Measurements from ENCODE around the gene MAML2. TPM values are rescaled to one million over a fixed set of nuclear protein-coding genes. Genes with fewer than 3 reads are reported as not detected.

The MAML2 gene
- total RNA-seq, 1 experiment from 2014 or later = 2.7 TPM

DNA sequence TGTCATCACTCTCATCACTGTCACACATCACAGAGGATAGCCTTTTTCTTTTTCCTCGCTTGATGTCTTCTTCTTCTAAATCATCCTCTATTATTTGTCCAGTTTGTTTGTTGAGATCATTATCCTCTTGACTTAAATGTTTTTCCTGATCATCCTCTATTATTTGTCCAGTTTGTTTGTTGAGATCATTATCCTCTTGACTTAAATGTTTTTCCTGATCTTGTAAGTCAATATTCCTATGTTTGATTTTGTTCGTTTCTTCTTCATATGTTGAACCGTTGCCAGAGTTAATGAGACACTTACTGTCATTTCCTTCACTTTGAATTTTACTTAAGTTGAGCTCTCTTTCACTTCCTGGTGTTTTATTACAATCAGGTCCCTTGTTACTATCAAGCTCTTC lies 41.2 kb upstream of the MAML2 start:
- Histone ChIP-seq H2BK20ac (ENCODE audit: low read depth, low read length, poor library complexity, severe bottlenecking) (no peak overlapping the region), H4K5ac (ENCODE audit: insufficient read length, low read depth, low read length) (no peak overlapping the region), H3T11ph (ENCODE audit: low read length) (no peak overlapping the region), H2BK15ac (ENCODE audit: low read depth, low read length) (no peak overlapping the region), H3K9me3 (ENCODE audit: control insufficient read depth, low read depth, low read length) (no peaks in the 10 kb centered on the region), H2AFZ (ENCODE audit: low read length) (no peak overlapping the region), H3K4me2 (ENCODE audit: insufficient read depth, insufficient read length, low read length) (no peak overlapping the region), H3K18ac (ENCODE audit: insufficient read length, low read depth, low read length) (no peak overlapping the region), H2BK12ac (ENCODE audit: insufficient read length, low read depth, low read length) (no peak overlapping the region), H3K23ac (ENCODE audit: insufficient read length, low read depth, low read length) (no peak overlapping the region), H3K4me1 (ENCODE audit: insufficient read depth, low read length) (no peaks in the 10 kb centered on the region), H2BK5ac (ENCODE audit: insufficient read length, low read length) (no peak overlapping the region), H3K9ac (ENCODE audit: extremely low read depth, insufficient read length, low read length) (no peak overlapping the region), H3K27ac (ENCODE audit: insufficient read length, low read depth, low read length) (no peak overlapping the region), H4K91ac (ENCODE audit: insufficient read length, low read depth, low read length) (no peak overlapping the region), H3K56ac (ENCODE audit: insufficient read length, low read depth, low read length) (no peak overlapping the region), H3K23me2 (ENCODE audit: insufficient read length, low read depth, low read length, poor library complexity, severe bottlenecking) (peaks cover 5% of the 10 kb centered on the region), H4K8ac (replicated peaks; ENCODE audit: insufficient read length, low read depth, low read length) (no peak overlapping the region), H3K14ac (ENCODE audit: insufficient read depth, low read length) (no peak overlapping the region), H3K79me2 (ENCODE audit: insufficient read depth, low read length) (no peaks in the 10 kb centered on the region), H3K27me3 (ENCODE audit: insufficient read depth, low read length) (no peaks in the 10 kb centered on the region), H3K4ac (ENCODE audit: low read depth, low read length) (no peak overlapping the region), H2BK120ac (ENCODE audit: low read depth, low read length, poor library complexity, severe bottlenecking) (no peak overlapping the region), H4K20me1 (ENCODE audit: control insufficient read depth, insufficient read depth, insufficient read length) (no peaks in the 10 kb centered on the region), H2AK5ac (ENCODE audit: insufficient read length, low read length) (no peak overlapping the region), H3K79me1 (ENCODE audit: insufficient read depth, low read depth, low read length, poor library complexity, severe bottlenecking) (peaks cover 2% of the 10 kb centered on the region)
- H3K4me3 Mint-ChIP-seq = no peak overlapping the region
- H3K36me3 Mint-ChIP-seq (ENCODE audit: insufficient read depth in 1 of 3, low read depth in 3 of 3) = peaks cover 2 to 9% (median 8%) of the 10 kb centered on the region in 3 experiments; a peak in 5 of 7 replicates
- WGBS (ENCODE audit: extremely low coverage, insufficient read length, low lambda C conversion rate) = no CpG with 5 or more reads among the region's 3 CpGs
- TF ChIP-seq CTCF (conservative IDR thresholded peaks at IDR 0.05) = no peak
- H3K27ac Mint-ChIP-seq = no peak overlapping the region
- DNase-seq = no peak
- no peaks in the 10 kb centered on the region for H3K27me3 Mint-ChIP-seq (ENCODE audit: low read depth)
- peaks cover 8 to 9% of the 10 kb centered on the region in 2 experiments for H3K4me1 Mint-ChIP-seq
- no peaks in the 10 kb centered on the region for H3K9me3 Mint-ChIP-seq
